ENCODE data around the gene FNDC3B.

The FNDC3B gene

DNA sequence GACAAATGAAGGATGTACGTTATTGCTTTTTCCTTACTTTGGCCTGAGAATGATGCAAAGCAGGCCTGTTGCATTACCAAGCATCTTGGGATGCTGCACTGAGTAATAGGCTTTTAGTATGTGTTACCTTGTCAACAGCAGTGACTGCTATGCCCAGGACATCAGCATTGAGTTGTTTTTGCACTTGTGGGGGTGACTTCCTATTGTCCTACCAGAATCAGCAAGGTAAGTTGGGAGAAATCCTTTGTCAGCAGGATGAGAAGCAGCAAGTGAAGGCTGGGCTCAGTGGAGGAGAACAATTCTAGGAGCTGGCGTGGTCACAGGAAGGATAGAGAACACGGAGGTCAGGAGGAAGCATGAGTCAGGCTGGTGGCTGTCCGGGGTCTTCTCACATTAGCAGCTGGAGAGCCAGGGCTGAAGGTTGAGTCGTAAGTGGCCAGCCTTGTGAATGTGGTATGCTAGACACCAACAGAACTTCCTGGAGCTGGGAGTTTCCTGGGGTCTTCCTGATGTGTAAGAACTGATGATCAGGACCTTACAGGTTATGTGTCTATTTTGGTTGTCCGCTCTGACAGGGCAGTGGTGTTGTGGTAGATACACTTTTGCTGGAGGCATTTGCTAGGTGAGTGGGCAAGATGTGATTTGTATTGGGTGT, 142.7 kb downstream of the FNDC3B start:
- Histone ChIP-seq H3K4me1 (peaks cover 2% of the 10 kb centered on the region; the same call in 1 of the 2 replicates), H3K9me3 (no peaks in the 10 kb centered on the region), H3K27me3 (no peaks in the 10 kb centered on the region), H3K36me3 (no peaks in the 10 kb centered on the region), H3K4me3 (ENCODE audit: low read depth, low read length) (no peak overlapping the region)
- TF ChIP-seq CTCF (IDR thresholded peaks at IDR 0.05; ENCODE audit: low read depth, low read length): no peak
- DNase-seq: peak; percentile 23

DNA sequence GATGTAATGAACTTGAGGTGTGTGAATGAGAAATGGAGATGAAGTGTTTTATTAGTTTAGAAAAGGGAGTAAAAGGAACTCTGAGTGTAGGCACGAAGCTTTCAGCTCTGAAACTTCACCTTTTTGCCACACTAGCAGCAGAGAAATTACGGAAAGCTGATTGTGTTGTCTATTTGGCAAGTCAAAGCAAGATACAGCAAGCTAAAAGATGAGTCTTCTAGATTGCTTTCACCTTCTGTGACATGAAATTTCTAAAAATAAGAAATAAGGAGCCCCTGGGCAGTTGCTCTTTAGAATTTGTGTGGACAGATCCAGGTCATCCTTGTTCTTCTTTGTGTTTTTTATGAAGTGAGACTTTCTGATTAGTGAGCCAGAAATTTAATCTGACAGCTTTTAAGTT, 143.4 kb downstream of the FNDC3B start:
- DNase-seq: no peak
- Histone ChIP-seq H3K9me3 (no peaks in the 10 kb centered on the region), H3K4me3 (ENCODE audit: low read depth, low read length) (no peak overlapping the region), H3K27me3 (no peaks in the 10 kb centered on the region), H3K4me1 (peaks cover 2% of the 10 kb centered on the region; the same call in 1 of the 2 replicates), H3K36me3 (no peaks in the 10 kb centered on the region)
- no peak for TF ChIP-seq CTCF (IDR thresholded peaks at IDR 0.05; ENCODE audit: low read depth, low read length)

DNA sequence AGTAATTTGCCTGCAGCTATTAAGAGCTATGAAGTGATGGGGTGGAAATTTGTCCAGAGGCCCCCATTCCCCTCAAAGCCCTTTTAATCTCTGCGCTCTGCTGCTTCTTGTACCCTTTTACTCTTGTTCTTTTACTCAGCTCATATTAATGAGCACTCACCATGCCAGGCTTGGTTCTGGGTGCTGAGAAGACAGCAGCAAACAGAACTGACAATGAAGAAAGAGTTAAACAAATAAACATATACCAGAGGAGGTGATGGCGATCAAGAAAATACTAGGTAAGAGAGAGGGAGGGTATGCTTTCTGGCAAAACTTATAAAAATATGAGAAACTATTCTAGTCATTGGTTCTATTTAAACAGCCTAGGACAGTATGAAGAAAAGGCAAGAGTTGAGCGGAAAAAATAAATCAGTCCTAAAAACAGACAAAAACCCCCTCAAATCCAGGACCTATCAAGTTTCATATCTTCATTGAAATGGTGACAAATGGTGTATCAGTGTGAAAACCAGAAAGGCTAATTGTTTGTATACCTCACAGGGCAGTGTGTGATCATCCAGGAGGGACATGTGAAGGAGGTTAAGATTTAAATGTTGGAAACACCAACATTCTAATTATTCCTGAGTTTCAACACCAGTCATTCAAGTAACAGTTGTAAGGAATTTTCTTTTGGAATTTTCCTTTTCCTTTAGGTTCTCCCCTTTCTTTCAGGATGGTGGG, 144.9 kb downstream of the FNDC3B start:
- no peaks in the 10 kb centered on the region for H3K27me3 ChIP-seq
- no peak overlapping the region for H3K4me3 ChIP-seq (ENCODE audit: low read depth, low read length)
- no peaks in the 10 kb centered on the region for H3K36me3 ChIP-seq
- no peaks in the 10 kb centered on the region for H3K9me3 ChIP-seq
- H3K4me1 ChIP-seq: peaks cover 2% of the 10 kb centered on the region; the same call in 1 of the 2 replicates
- no peak for DNase-seq
- no peak for TF ChIP-seq CTCF (IDR thresholded peaks at IDR 0.05; ENCODE audit: low read depth, low read length)

GRCh38 chr3:172185907-172186306, 146.5 kb downstream of the FNDC3B start:
- no peaks in the 10 kb centered on the region for H3K9me3 ChIP-seq
- H3K4me3 ChIP-seq (ENCODE audit: low read depth, low read length): no peak overlapping the region
- no peaks in the 10 kb centered on the region for H3K27me3 ChIP-seq
- no peak for TF ChIP-seq CTCF (IDR thresholded peaks at IDR 0.05; ENCODE audit: low read depth, low read length)
- DNase-seq: no peak
- no peaks in the 10 kb centered on the region for H3K36me3 ChIP-seq
- H3K4me1 ChIP-seq: peaks cover 2% of the 10 kb centered on the region; the same call in 1 of the 2 replicates

GRCh38 chr3:172186607-172187006, 147.2 kb downstream of the FNDC3B start:
- no peaks in the 10 kb centered on the region for H3K9me3 ChIP-seq
- no peaks in the 10 kb centered on the region for H3K36me3 ChIP-seq
- H3K4me1 ChIP-seq: peaks cover 2% of the 10 kb centered on the region; the same call in 1 of the 2 replicates
- no peak overlapping the region for H3K4me3 ChIP-seq (ENCODE audit: low read depth, low read length)
- no peaks in the 10 kb centered on the region for H3K27me3 ChIP-seq
- no peak for DNase-seq
- TF ChIP-seq CTCF (IDR thresholded peaks at IDR 0.05; ENCODE audit: low read depth, low read length): no peak

DNA sequence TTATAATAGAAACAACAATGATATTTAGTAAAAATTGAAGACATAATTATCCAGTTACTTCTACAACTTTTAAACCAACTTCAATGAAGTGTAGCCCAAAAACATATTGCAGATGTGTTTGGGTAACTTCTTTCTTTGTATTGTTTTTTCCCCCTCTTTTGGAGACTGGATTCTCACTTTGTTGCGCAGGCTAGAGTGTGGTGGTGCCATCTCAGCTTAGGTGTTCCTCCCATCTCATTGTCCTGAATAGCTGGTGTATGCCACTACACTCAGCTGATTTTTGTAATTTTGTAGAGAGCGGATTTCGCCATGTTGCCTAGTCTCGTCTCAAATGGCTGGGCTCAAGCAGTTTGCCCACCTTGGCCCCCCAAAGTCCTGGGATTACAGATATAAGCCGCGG, 148.1 kb downstream of the FNDC3B start:
- Histone ChIP-seq H3K4me1 (no peaks in the 10 kb centered on the region; the same call in 1 of the 2 replicates), H3K36me3 (no peaks in the 10 kb centered on the region), H3K9me3 (no peaks in the 10 kb centered on the region), H3K4me3 (ENCODE audit: low read depth, low read length) (no peak overlapping the region), H3K27me3 (no peaks in the 10 kb centered on the region)
- no peak for DNase-seq
- TF ChIP-seq CTCF (IDR thresholded peaks at IDR 0.05; ENCODE audit: low read depth, low read length): no peak

All from BE2C (cell line).